ENCODE measurements around the gene GTF2F1. TPM values are rescaled to one million over a fixed set of nuclear protein-coding genes. Genes with fewer than 3 reads are reported as not detected.

The GTF2F1 gene
- total and polyA plus RNA-seq, 10 of the 15 experiments (the other 5 are each of a cell fraction or from before 2014, with no cell fraction given): 4.5 to 61.7 (median 48.5) TPM

DNA sequence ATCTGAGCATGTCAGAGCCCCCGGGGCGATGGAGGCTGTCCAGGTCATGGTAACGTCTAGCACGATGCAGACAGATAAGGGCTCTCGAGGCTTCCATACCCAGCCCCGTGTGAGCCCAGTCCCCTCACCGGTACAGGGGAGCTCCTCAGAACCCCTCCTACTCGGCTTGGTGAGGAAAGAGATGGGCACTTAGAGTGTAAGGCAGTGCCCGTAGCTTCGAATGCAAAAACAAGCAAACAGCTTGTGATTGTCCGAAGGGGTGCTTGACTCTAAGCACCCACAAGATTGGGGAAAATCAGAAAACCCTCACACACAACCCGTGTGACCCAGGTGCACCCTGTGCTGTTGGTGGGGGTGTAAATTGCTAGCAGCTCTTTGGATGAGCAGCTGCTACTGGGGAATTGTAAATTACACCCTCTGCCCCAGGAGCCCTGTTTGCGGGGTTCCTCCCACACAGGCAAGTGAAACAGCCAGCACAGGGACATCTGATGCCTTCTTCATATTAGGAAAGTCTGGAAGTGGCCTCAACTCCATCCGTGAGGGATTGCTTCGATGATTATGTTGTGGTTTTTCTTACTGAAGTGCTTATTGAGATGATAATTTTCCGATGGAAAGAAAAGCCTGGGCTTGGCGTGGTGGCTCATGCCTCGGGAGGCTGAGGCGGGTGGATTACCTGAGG lies 16.3 kb downstream of the GTF2F1 start (continued):
- TF ChIP-seq TBL1XR1 (IDR thresholded peaks at IDR 0.05; ENCODE audit: low read depth, low read length) (no peak), MEF2A (IDR thresholded peaks at IDR 0.05; ENCODE audit: insufficient read depth, low read depth, low read length) (no peak), BRCA1 (IDR thresholded peaks at IDR 0.05; ENCODE audit: low read depth, low read length) (no peak), BMI1 (IDR thresholded peaks at IDR 0.05; ENCODE audit: borderline replicate concordance) (no peak)
- TF ChIP-seq, protein P1, sequence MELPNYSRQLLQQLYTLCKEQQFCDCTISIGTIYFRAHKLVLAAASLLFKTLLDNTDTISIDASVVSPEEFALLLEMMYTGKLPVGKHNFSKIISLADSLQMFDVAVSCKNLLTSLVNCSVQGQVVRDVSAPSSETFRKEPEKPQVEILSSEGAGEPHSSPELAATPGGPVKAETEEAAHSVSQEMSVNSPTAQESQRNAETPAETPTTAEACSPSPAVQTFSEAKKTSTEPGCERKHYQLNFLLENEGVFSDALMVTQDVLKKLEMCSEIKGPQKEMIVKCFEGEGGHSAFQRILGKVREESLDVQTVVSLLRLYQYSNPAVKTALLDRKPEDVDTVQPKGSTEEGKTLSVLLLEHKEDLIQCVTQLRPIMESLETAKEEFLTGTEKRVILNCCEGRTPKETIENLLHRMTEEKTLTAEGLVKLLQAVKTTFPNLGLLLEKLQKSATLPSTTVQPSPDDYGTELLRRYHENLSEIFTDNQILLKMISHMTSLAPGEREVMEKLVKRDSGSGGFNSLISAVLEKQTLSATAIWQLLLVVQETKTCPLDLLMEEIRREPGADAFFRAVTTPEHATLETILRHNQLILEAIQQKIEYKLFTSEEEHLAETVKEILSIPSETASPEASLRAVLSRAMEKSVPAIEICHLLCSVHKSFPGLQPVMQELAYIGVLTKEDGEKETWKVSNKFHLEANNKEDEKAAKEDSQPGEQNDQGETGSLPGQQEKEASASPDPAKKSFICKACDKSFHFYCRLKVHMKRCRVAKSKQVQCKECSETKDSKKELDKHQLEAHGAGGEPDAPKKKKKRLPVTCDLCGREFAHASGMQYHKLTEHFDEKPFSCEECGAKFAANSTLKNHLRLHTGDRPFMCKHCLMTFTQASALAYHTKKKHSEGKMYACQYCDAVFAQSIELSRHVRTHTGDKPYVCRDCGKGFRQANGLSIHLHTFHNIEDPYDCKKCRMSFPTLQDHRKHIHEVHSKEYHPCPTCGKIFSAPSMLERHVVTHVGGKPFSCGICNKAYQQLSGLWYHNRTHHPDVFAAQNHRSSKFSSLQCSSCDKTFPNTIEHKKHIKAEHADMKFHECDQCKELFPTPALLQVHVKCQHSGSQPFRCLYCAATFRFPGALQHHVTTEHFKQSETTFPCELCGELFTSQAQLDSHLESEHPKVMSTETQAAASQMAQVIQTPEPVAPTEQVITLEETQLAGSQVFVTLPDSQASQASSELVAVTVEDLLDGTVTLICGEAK (IDR thresholded peaks at IDR 0.05; ENCODE audit: borderline replicate concordance): no peak

DNA sequence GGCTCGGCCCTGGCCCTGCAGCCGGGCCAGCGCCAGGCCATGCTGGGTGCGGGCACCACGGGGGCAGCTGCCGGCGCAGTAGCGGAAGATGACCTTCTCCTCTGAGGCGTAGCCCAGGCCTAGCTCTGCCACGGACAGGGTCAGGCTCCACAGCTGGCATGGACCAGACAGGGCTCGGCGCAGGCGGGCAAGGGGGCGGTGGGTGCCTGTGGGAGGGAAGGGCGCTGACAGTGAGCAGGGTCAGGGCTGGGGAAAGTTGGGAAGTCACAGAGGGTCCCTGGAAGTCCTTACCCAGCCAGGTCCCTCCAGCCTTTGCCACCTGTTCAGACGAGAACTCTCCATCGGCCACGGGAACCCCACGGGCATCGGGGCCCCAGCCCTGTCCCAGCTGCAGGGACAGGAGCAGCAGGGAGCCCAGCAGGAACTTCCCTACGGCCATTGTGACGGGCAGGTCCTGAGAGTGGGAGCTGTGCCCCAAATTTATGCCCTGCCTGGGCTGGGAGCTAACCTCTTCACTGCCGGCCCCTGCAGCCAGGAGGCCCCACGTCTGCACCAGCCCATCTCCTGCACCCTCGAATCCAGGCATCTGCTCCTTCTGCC lies 17.5 kb downstream of the GTF2F1 start, which contains the start of gene PSPN:
Gene PSPN (minus strand): TSS at position 523 of the 600 bp plus-strand sequence. CDS start 84 bp downstream, at position 439.
- 79% methylated on average over 18 of the region's 25 CpGs for WGBS (ENCODE audit: insufficient coverage, insufficient replicate concordance, low lambda C conversion rate, missing lambda C conversion rate)
- H3K36me3 ChIP-seq (ENCODE audit: control insufficient read depth in 2 of 2, insufficient read depth in 2 of 2, low read length in 1 of 2): peaks cover 8 to 10% of the 10 kb centered on the region in 2 experiments
- intact Hi-C loops (cut with micrococcal nuclease; ENCODE audit: unreplicated experiment) (no loop called here), in situ Hi-C loops (cut with MboI) (no loop called here)
- no peak within 1 kb of the TSS for H3K9ac ChIP-seq (ENCODE audit: control insufficient read depth, insufficient read depth, low read length)
- ATAC-seq (no peak), FAIRE-seq (no peak), DNase-seq (ENCODE audit: low read depth, low spot score) (no peak)
- H2AFZ ChIP-seq (ENCODE audit: control insufficient read depth, low read depth, low read length): no peak within 1 kb of the TSS
- peaks cover 1% of the 10 kb centered on the region; the same call in 1 of the 3 replicates for H3K9me3 ChIP-seq (replicated peaks; ENCODE audit: control insufficient read depth, insufficient read depth, low read length)
- H3K79me2 ChIP-seq (ENCODE audit: control insufficient read depth, insufficient read depth, low read length): no peaks in the 10 kb centered on the region; the same call in 1 of the 2 replicates
- H3K4me1 ChIP-seq (ENCODE audit: control insufficient read depth, insufficient read depth, low read length): peaks cover 2% of the 10 kb centered on the region; the same call in 1 of the 2 replicates
- SMC1A ChIA-PET (ENCODE audit: uncharacterized antibody, unreplicated experiment): no interaction called here
- no peaks in the 10 kb centered on the region for H4K20me1 ChIP-seq (ENCODE audit: control insufficient read depth, insufficient read depth)
- POLR2A ChIA-PET: no interaction called here
- no TSS peak for BruUV-seq (replicated peaks)
- CTCF ChIA-PET: no interaction called here
- no peak within 1 kb of the TSS for H3K27ac ChIP-seq (ENCODE audit: control insufficient read depth, insufficient read depth)
- H3K4me2 ChIP-seq (ENCODE audit: control insufficient read depth, insufficient read depth): no peak within 1 kb of the TSS
- H3K27me3 ChIP-seq (replicated peaks in 1 of 2; ENCODE audit: control insufficient read depth in 2 of 2, insufficient read depth in 2 of 2, low read length in 1 of 2): no peaks in the 10 kb centered on the region
- no peak within 1 kb of the TSS for H3K4me3 ChIP-seq
- RAD21 ChIA-PET (ENCODE audit: unreplicated experiment): no interaction called here
- TF ChIP-seq CREB1 (IDR thresholded peaks at IDR 0.05; ENCODE audit: low read depth): no peak
- TF ChIP-seq TCF12 (IDR thresholded peaks at IDR 0.05; ENCODE audit: low read depth, low read length): no peak
- TF ChIP-seq MEF2B (IDR thresholded peaks at IDR 0.05; ENCODE audit: partially characterized antibody, poor library complexity, severe bottlenecking): no peak
- no peak for TF ChIP-seq SIX5 (IDR thresholded peaks at IDR 0.05; ENCODE audit: low read depth, low read length, severe bottlenecking)
- TF ChIP-seq ZNF622 (IDR thresholded peaks at IDR 0.05): no peak
- TF ChIP-seq, protein P2, sequence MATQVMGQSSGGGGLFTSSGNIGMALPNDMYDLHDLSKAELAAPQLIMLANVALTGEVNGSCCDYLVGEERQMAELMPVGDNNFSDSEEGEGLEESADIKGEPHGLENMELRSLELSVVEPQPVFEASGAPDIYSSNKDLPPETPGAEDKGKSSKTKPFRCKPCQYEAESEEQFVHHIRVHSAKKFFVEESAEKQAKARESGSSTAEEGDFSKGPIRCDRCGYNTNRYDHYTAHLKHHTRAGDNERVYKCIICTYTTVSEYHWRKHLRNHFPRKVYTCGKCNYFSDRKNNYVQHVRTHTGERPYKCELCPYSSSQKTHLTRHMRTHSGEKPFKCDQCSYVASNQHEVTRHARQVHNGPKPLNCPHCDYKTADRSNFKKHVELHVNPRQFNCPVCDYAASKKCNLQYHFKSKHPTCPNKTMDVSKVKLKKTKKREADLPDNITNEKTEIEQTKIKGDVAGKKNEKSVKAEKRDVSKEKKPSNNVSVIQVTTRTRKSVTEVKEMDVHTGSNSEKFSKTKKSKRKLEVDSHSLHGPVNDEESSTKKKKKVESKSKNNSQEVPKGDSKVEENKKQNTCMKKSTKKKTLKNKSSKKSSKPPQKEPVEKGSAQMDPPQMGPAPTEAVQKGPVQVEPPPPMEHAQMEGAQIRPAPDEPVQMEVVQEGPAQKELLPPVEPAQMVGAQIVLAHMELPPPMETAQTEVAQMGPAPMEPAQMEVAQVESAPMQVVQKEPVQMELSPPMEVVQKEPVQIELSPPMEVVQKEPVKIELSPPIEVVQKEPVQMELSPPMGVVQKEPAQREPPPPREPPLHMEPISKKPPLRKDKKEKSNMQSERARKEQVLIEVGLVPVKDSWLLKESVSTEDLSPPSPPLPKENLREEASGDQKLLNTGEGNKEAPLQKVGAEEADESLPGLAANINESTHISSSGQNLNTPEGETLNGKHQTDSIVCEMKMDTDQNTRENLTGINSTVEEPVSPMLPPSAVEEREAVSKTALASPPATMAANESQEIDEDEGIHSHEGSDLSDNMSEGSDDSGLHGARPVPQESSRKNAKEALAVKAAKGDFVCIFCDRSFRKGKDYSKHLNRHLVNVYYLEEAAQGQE (IDR thresholded peaks at IDR 0.05; ENCODE audit: low read depth, low read length): no peak
- no peak for TF ChIP-seq ATF7 (IDR thresholded peaks at IDR 0.05; ENCODE audit: low read depth)
- no peak for TF ChIP-seq WRNIP1 (IDR thresholded peaks at IDR 0.05; ENCODE audit: borderline replicate concordance, low read depth, low read length)
- no peak for TF ChIP-seq MEF2A (IDR thresholded peaks at IDR 0.05; ENCODE audit: insufficient read depth, low read depth, low read length)
- no peak for TF ChIP-seq RUNX3 (IDR thresholded peaks at IDR 0.05; ENCODE audit: low read length)
- TF ChIP-seq HDAC2 (IDR thresholded peaks at IDR 0.05): no peak
- TF ChIP-seq TCF7 (IDR thresholded peaks at IDR 0.05; ENCODE audit: borderline replicate concordance): no peak
